Left lung (tissue), 10 donors: ENCODE measurements around the gene CD207. TPM values are rescaled to one million over a fixed set of nuclear protein-coding genes. Genes with fewer than 3 reads are reported as not detected.
"Not testable (repeated sequence)": the region's sequence is repeated elsewhere in the genome, so short reads cannot be mapped to it uniquely, and the experiment has no call there.

ENCODE experiments used
- ATAC-seq: fragments of 200-7000 bp; cut with Tn5 transposase; one replicate; pipeline ENCODE4 v1.9.1; 2020; ENCODE audit warnings: moderate library complexity
- DNase-seq, 4 donors: peaks; one replicate each; pipeline ENCODE4 v3.0.0-alpha.2; 2013 to 2020
- H3K27ac ChIP-seq, 2 donors: fragments of 200-600 bp; sonication (generic) in 1 of 2; one replicate each; pipeline versions ENCODE4 v1.5.0 to v1.8.0; 2020 to 2021
- H3K27me3 ChIP-seq, 2 donors: fragments of 200-600 bp; sonication (generic) in 1 of 2; one replicate each; pipeline versions ENCODE4 v1.5.0 to v1.8.0; 2020 to 2021
- H3K36me3 ChIP-seq, 2 donors: fragments of 200-600 bp; sonication (generic) in 1 of 2; one replicate each; pipeline versions ENCODE4 v1.5.0 to v1.8.0; 2020 to 2021
- H3K4me1 ChIP-seq, 2 donors: fragments of 200-600 bp; one replicate each; pipeline ENCODE4 v1.8.0; 2021
- H3K4me3 ChIP-seq, 2 donors: fragments of 200-600 bp; sonication (generic) in 1 of 2; one replicate each; pipeline versions ENCODE4 v1.5.0 to v1.8.0; 2020 to 2021; ENCODE audit warnings: mild to moderate bottlenecking in 1 of 2
- H3K9me3 ChIP-seq, 2 donors: fragments of 200-600 bp; sonication (generic) in 1 of 2; one replicate each; pipeline versions ENCODE4 v1.5.0 to v1.8.0; 2020 to 2021
- CTCF ChIP-seq, 2 donors: fragments of 200-600 bp; sonication (generic) in 1 of 2; IDR thresholded peaks; one replicate each; pipeline versions ENCODE4 v1.5.0 to v1.8.0; 2021; ENCODE audit warnings: antibody characterized with exemption in 2 of 2
- intact Hi-C, 2 donors: fragments of 100-400 bp; cut with DNase I; formaldehyde crosslinking; loops; one replicate each; pipeline versions ENCODE4 v1.11.2 to v1.14.2; 2022
- polyA plus RNA-seq, 6 donors: library from polyadenylated mRNA; unstranded; fragments of 120-200 nt; gene quantifications; one replicate each; pipeline ENCODE4 v1.2.1, GENCODE V29; 2013; ENCODE audit not compliant: insufficient read length in 6 of 6
- total RNA-seq, 2 donors: library from RNA; stranded (reverse); fragmentation: NEBNext Ultra II Directional; extraction: Animal tissue kit (Norgen Biotek cat#: 25700); gene quantifications; one replicate each; pipeline ENCODE4 v1.2.1, GENCODE V29; 2021
- donor health status: DM: no; HTN: yes; CAD: no.
- donor health status: DM: no; HTN: no; CAD: no.

CD207 gene
- total and polyA plus RNA-seq, 8 donors: 0.07 to 0.73 (median 0.15) TPM; not detected in 4

GRCh38 chr2:70806013-70806412 is 29.6 kb downstream of the CD207 start:
- peaks cover 0 to 16% of the 10 kb centered on the region in 2 donors for H3K27me3 ChIP-seq
- no peaks in the 10 kb centered on the region for H3K36me3 ChIP-seq
- no peaks in the 10 kb centered on the region for H3K9me3 ChIP-seq
- no peak overlapping the region for H3K27ac ChIP-seq
- no peak overlapping the region for H3K4me3 ChIP-seq
- DNase-seq: no peak
- no peak for TF ChIP-seq CTCF (IDR thresholded peaks at IDR 0.05)
- ATAC-seq: peak; percentile 85
- intact Hi-C loops: no loop called here
- no peaks in the 10 kb centered on the region for H3K4me1 ChIP-seq

GRCh38 chr2:70801607-70802263 is 33.9 kb downstream of the CD207 start:
- H3K9me3 ChIP-seq: peaks cover 0 to 10% of the 10 kb centered on the region in 2 donors
- no peak for ATAC-seq

GRCh38 chr2:70799706-70800105 is 35.9 kb downstream of the CD207 start:
- H3K9me3 ChIP-seq: peaks cover 0 to 10% of the 10 kb centered on the region in 2 donors
- H3K4me1 ChIP-seq: no peaks in the 10 kb centered on the region
- no peak overlapping the region for H3K4me3 ChIP-seq
- H3K27ac ChIP-seq: no peak overlapping the region
- H3K36me3 ChIP-seq: no peaks in the 10 kb centered on the region
- ATAC-seq (no peak), DNase-seq (no peak)
- H3K27me3 ChIP-seq: no peaks in the 10 kb centered on the region
- intact Hi-C loops: loop anchor here in 1 of 2 donors (10.0 kb wide), 1 partner anchor 145 kb away; no protein-coding TSS in a partner anchor
- TF ChIP-seq CTCF (IDR thresholded peaks at IDR 0.05): no peak

More at GRCh38 chr2:70801607-70802263, 33.9 kb downstream of the CD207 start:
- no peak for DNase-seq
- Histone ChIP-seq H3K27me3 (peaks cover 0 to 8% of the 10 kb centered on the region in 2 donors), H3K27ac (no peak overlapping the region), H3K4me1 (no peaks in the 10 kb centered on the region), H3K36me3 (no peaks in the 10 kb centered on the region), H3K4me3 (no peak overlapping the region)
- TF ChIP-seq CTCF (IDR thresholded peaks at IDR 0.05): no peak
- intact Hi-C loops: no loop called here

DNA sequence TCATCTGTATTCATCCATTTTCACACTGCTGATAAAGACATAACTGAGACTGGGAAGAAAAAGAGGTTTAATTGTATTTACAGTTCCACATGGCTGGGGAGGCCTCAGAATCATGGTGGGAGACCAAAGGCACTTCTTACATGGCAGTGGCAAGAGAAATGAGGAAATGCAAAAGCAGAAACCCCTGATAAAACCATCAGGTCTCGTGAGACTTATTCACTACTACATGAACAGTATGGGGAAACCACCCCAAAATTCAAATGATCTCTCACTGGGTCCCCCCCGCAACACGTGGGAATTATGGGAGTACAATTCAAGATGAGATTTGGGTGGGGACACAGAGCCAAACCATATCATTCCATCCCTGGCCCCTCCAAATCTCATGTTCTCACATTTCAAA is 37.6 kb downstream of the CD207 start:
- not testable (repeated sequence) for H3K4me1 ChIP-seq, ATAC-seq, DNase-seq, H3K27ac ChIP-seq, H3K36me3 ChIP-seq, H3K4me3 ChIP-seq, H3K27me3 ChIP-seq
- peaks cover 0 to 10% of the 10 kb centered on the region in 2 donors for H3K9me3 ChIP-seq
- intact Hi-C loops: loop anchor here in 1 of 2 donors (10.0 kb wide), 1 partner anchor 147 kb away; no protein-coding TSS in a partner anchor

GRCh38 chr2:70797506-70797905 is 38.1 kb downstream of the CD207 start:
- no peaks in the 10 kb centered on the region for H3K36me3 ChIP-seq
- DNase-seq: no peak
- intact Hi-C loops: loop anchor here in 1 of 2 donors (10.0 kb wide), 1 partner anchor 147 kb away; no protein-coding TSS in a partner anchor
- H3K4me3 ChIP-seq: no peak overlapping the region
- H3K9me3 ChIP-seq: peaks cover 0 to 10% of the 10 kb centered on the region in 2 donors
- no peaks in the 10 kb centered on the region for H3K27me3 ChIP-seq
- no peak for ATAC-seq
- H3K27ac ChIP-seq: no peak overlapping the region
- TF ChIP-seq CTCF (IDR thresholded peaks at IDR 0.05): no peak
- peaks cover 0 to 9% of the 10 kb centered on the region in 2 donors for H3K4me1 ChIP-seq
